CD4-positive, alpha-beta T cell (primary cell): ENCODE measurements around the gene NACC2. TPM values are rescaled to one million over a fixed set of nuclear protein-coding genes. Genes with fewer than 3 reads are reported as not detected.

ENCODE experiments used
- ATAC-seq: fragments of 200-7000 bp; cut with Tn5 transposase; one replicate; pipeline ENCODE4 v1.10.0; 2022; ENCODE audit warnings: mild to moderate bottlenecking; ENCODE audit not compliant: poor library complexity
- CTCF ChIA-PET: fragments of 350-600 bp; sonication (Branson Sonifier 250); formaldehyde crosslinking; loops from one replicate; lab custom pipeline; 2021; ENCODE audit warnings: antibody characterized with exemption, inconsistent platforms; lab: Charles Lee
- POLR2A ChIA-PET: fragments of 350-600 bp; sonication (Branson Sonifier 250); formaldehyde crosslinking; loops from one replicate; lab custom pipeline; 2021; ENCODE audit warnings: antibody characterized with exemption, inconsistent platforms; lab: Charles Lee
- DNase-seq, 14 experiments: peaks; one replicate each; pipeline ENCODE4 v3.0.0-alpha.2; 2013 to 2020; ENCODE audit warnings: mixed read lengths in 2 of 14
- H3K27ac ChIP-seq, 2 donors: one replicate each; pipeline versions ENCODE4 v1.5.1 to v1.7.0; 2013; ENCODE audit warnings: low read length in 2 of 2, low read depth in 1 of 2, mild to moderate bottlenecking in 1 of 2
- H3K27me3 ChIP-seq, 2 experiments: 1 replicate in 1 of 2; 2 replicates in 1 of 2; pipeline versions ENCODE4 v1.6.1 to v1.7.0; 2013; ENCODE audit warnings: low read length in 2 of 2, control low read depth in 1 of 2, mild to moderate bottlenecking in 1 of 2, moderate library complexity in 1 of 2; ENCODE audit not compliant: insufficient read depth in 2 of 2, control insufficient read depth in 1 of 2
- H3K36me3 ChIP-seq: one replicate; pipeline ENCODE4 v1.6.1; 2013; ENCODE audit warnings: low read length, control low read depth; ENCODE audit not compliant: insufficient read depth
- H3K4me1 ChIP-seq: one replicate; pipeline ENCODE4 v1.6.1; 2013; ENCODE audit warnings: low read length, control low read depth; ENCODE audit not compliant: insufficient read depth
- H3K4me3 ChIP-seq: one replicate; pipeline ENCODE4 v1.5.1; 2013; ENCODE audit warnings: mild to moderate bottlenecking, low read length, moderate library complexity
- H3K9me3 ChIP-seq, 2 experiments: 1 replicate in 1 of 2; 2 replicates in 1 of 2; pipeline versions ENCODE4 v1.6.1 to v1.7.0; 2013; ENCODE audit warnings: low read length in 2 of 2, mild to moderate bottlenecking in 2 of 2, control low read depth in 1 of 2, moderate library complexity in 1 of 2; ENCODE audit not compliant: control insufficient read depth in 1 of 2, insufficient read depth in 1 of 2
- H3K27ac Mint-ChIP-seq: one replicate; pipeline ENCODE4 v1.8.0; 2020; ENCODE audit warnings: mixed read lengths
- H3K27me3 Mint-ChIP-seq: one replicate; pipeline ENCODE4 v1.8.0; 2021; ENCODE audit warnings: mixed read lengths
- H3K36me3 Mint-ChIP-seq: one replicate; pipeline ENCODE4 v1.8.0; 2021; ENCODE audit warnings: low read depth, mixed read lengths
- H3K4me1 Mint-ChIP-seq: one replicate; pipeline ENCODE4 v1.8.0; 2021; ENCODE audit warnings: low read depth, mixed read lengths
- H3K4me3 Mint-ChIP-seq: one replicate; pipeline ENCODE4 v1.8.0; 2020; ENCODE audit warnings: mild to moderate bottlenecking, mixed read lengths
- H3K9me3 Mint-ChIP-seq: one replicate; pipeline ENCODE4 v1.8.0; 2020; ENCODE audit warnings: mixed read lengths
- intact Hi-C, 2 experiments: fragments of 100-400 bp; cut with DNase I in 1 of 2; cut with micrococcal nuclease in 1 of 2; formaldehyde crosslinking; loops; one replicate each; pipeline versions ENCODE4 v1.15.1 to v1.9.0; 2023 to 2025; cut with DNase I, micrococcal nuclease
- total RNA-seq, 174 experiments: library from RNA in 2 of 174; stranded (reverse) in 2 of 174; gene quantifications; one replicate each; pipeline ENCODE4 v1.2.3 and lab custom pipeline; 2021 to 2026
- TF ChIP-seq, protein P1 (sequence below): fragments of 200-600 bp; IDR thresholded peaks from one replicate; pipeline ENCODE4 v1.8.0; 2022; ENCODE audit warnings: antibody characterized with exemption, mild to moderate bottlenecking

Gene NACC2
- total RNA-seq, 2 experiments from 2014 or later, result 2.1 to 2.7 TPM

DNA sequence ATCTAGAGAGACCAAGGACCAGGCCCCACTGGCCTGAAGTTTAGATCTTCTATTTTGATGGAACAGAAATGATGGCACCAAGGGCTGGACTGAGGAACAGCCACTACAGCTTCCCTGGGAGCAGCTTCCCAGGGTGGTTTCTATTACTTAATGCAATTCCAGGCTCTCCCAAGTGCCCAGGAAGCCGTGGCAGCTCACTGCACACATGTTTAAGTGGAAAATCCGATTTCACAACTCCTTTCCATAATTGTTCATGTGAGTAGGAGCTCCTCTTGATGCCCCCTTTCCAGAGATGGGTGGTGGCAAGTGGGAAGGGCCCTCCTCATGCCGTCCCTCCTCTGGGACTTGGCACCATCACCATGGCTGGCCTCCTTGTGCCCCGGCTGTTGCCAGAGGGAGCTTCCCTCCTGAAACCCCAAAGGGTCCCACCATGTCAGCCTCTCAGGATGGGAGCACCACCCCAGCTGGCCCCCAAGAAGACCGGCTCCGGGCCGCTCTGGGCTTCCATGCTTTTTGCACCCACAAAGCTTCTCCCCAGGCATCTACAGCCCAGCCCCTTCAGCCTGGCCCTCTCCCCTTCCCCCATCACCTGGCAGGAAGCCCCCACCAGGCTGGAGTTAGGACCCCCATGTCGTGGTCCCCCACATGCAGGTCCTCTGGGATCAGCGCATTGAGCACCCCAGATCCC lies 124.8 kb downstream of the NACC2 start:
- Histone ChIP-seq H3K27me3 (no peaks in the 10 kb centered on the region), H3K4me3 (no peak overlapping the region), H3K4me1 (peaks cover 25% of the 10 kb centered on the region), H3K27ac (no peak overlapping the region), H3K36me3 (no peaks in the 10 kb centered on the region), H3K9me3 (no peaks in the 10 kb centered on the region)
- intact Hi-C loops, result no loop called here
- Mint-ChIP-seq H3K9me3 (no peaks in the 10 kb centered on the region), H3K27me3 (peaks cover 4% of the 10 kb centered on the region), H3K36me3 (no peaks in the 10 kb centered on the region), H3K27ac (no peak overlapping the region), H3K4me1 (peaks cover 8% of the 10 kb centered on the region), H3K4me3 (no peak overlapping the region)
- ChIA-PET CTCF (no interaction called here), POLR2A (interaction anchor here (1.1 kb wide), 1 partner anchor 139 kb away, joined by 3 read pairs; no protein-coding TSS in a partner anchor)
- TF ChIP-seq, protein P1, sequence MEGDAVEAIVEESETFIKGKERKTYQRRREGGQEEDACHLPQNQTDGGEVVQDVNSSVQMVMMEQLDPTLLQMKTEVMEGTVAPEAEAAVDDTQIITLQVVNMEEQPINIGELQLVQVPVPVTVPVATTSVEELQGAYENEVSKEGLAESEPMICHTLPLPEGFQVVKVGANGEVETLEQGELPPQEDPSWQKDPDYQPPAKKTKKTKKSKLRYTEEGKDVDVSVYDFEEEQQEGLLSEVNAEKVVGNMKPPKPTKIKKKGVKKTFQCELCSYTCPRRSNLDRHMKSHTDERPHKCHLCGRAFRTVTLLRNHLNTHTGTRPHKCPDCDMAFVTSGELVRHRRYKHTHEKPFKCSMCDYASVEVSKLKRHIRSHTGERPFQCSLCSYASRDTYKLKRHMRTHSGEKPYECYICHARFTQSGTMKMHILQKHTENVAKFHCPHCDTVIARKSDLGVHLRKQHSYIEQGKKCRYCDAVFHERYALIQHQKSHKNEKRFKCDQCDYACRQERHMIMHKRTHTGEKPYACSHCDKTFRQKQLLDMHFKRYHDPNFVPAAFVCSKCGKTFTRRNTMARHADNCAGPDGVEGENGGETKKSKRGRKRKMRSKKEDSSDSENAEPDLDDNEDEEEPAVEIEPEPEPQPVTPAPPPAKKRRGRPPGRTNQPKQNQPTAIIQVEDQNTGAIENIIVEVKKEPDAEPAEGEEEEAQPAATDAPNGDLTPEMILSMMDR, result no peak
- DNase-seq, result no peak
- no peak for ATAC-seq

DNA sequence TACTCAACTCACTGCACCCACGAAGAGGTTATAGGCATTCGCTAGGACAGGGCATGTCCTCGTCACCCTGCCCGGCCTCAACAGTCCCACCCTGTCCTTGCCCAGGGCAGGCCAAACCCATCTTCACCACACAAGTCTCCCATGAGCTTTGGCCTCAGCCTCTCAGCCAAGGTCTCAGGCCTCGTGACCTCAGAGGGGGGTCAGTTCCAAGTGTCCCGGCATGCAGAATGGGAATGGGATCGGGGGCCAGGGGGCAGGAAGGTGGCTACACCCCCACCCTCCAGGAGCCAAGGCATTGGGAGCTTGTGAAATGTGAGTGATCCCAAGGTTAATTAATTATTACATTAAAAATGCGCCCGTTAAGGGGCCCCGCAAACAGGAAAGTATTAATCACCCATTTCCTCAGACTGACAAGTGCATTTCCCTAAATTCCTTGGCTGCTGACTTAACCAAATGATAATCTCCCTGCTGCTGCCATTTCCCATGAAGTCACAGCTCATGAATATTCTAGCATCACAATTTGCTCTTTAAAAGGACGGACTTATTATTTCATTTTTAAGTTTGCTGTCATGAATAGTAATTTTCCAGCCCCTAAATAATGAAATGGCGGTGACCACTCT lies 125.9 kb downstream of the NACC2 start:
- no peak overlapping the region for H3K4me3 Mint-ChIP-seq
- peaks cover 0 to 2% of the 10 kb centered on the region in 2 experiments for H3K27me3 ChIP-seq
- peak in 2 of 14 experiments; percentile 44 to 50 for DNase-seq
- peaks cover 8% of the 10 kb centered on the region for H3K4me1 Mint-ChIP-seq
- H3K9me3 ChIP-seq, result no peaks in the 10 kb centered on the region
- H3K27me3 Mint-ChIP-seq, result peaks cover 4% of the 10 kb centered on the region
- no peaks in the 10 kb centered on the region for H3K36me3 Mint-ChIP-seq
- no peak overlapping the region for H3K27ac Mint-ChIP-seq
- no peaks in the 10 kb centered on the region for H3K9me3 Mint-ChIP-seq
- no peak overlapping the region for H3K27ac ChIP-seq
- intact Hi-C loops, result loop anchor here (5.0 to 10.0 kb wide), 5 partner anchors 276 to 1646 kb away; partner anchors contain the start of genes EHMT1 (in 1 of the 2), NELFB (in 1 of the 2), QSOX2 (in 1 of the 2) and SNAPC4 (in 1 of the 2)
- ChIA-PET CTCF (no interaction called here), POLR2A (interaction anchor here (1.1 kb wide), 1 partner anchor 140 kb away, joined by 3 read pairs; no protein-coding TSS in a partner anchor)
- H3K4me1 ChIP-seq, result peaks cover 25% of the 10 kb centered on the region
- no peak overlapping the region for H3K4me3 ChIP-seq
- TF ChIP-seq, protein P1, result no peak
- no peaks in the 10 kb centered on the region for H3K36me3 ChIP-seq
- no peak for ATAC-seq

DNA sequence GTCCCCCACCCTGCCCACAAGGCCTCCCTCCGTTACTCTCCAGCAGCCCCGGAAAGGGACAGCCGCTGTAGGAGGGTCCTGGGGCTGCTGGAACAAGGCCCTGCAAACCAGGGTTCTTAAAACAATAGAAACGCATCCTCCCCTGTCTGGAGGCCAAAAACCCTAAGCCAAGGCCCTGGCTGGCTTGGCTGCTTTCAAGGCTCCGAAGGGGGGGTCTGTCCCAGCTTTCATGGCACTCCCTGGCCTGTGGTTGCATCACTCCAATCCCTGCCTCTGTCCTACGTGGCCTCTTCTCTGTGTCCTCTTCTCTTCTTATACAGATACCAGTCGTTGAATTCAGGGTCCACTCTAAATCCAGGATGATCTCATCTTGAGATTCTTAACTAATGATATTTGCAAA lies 126.5 kb downstream of the NACC2 start:
- Histone ChIP-seq H3K27me3 (peaks cover 0 to 2% of the 10 kb centered on the region in 2 experiments), H3K27ac (no peak overlapping the region), H3K4me3 (no peak overlapping the region), H3K4me1 (peaks cover 24% of the 10 kb centered on the region), H3K9me3 (no peaks in the 10 kb centered on the region), H3K36me3 (no peaks in the 10 kb centered on the region)
- ChIA-PET POLR2A (interaction anchor here (0.5 kb wide), 1 partner anchor 21 kb away, joined by 3 read pairs; no protein-coding TSS in a partner anchor), CTCF (interaction anchor here (1.1 to 1.8 kb wide), 3 partner anchors 10 to 121 kb away, joined by 3 to 6 read pairs (median 5); no protein-coding TSS in a partner anchor)
- TF ChIP-seq, protein P1, result no peak
- Mint-ChIP-seq H3K9me3 (no peaks in the 10 kb centered on the region), H3K27ac (no peak overlapping the region), H3K4me1 (peaks cover 8% of the 10 kb centered on the region), H3K27me3 (peaks cover 4% of the 10 kb centered on the region), H3K36me3 (no peaks in the 10 kb centered on the region), H3K4me3 (no peak overlapping the region)
- ATAC-seq (no peak), DNase-seq (no peak)
- intact Hi-C loops, result loop anchor here (5.0 to 10.0 kb wide), 5 partner anchors 276 to 1646 kb away; partner anchors contain the start of genes EHMT1 (in 1 of the 2), NELFB (in 1 of the 2), QSOX2 (in 1 of the 2) and SNAPC4 (in 1 of the 2)
